Raji (cell line): ENCODE results near the gene FPGS.
A peak's percentile ranks its signal among the peaks of the same experiment; 100 is the strongest.

Source experiments
- POLR2A ChIP-seq: IDR thresholded peaks from 2 replicates; pipeline ENCODE4 v1.6.1; 2011; ENCODE audit warnings: low read depth, low read length, control low read depth; ENCODE audit not compliant: insufficient read depth

The FPGS gene

GRCh38 chr9:127779136-127779981 is 23.3 kb upstream of the FPGS start:
- TF ChIP-seq POLR2A = peak; percentile 73

DNA sequence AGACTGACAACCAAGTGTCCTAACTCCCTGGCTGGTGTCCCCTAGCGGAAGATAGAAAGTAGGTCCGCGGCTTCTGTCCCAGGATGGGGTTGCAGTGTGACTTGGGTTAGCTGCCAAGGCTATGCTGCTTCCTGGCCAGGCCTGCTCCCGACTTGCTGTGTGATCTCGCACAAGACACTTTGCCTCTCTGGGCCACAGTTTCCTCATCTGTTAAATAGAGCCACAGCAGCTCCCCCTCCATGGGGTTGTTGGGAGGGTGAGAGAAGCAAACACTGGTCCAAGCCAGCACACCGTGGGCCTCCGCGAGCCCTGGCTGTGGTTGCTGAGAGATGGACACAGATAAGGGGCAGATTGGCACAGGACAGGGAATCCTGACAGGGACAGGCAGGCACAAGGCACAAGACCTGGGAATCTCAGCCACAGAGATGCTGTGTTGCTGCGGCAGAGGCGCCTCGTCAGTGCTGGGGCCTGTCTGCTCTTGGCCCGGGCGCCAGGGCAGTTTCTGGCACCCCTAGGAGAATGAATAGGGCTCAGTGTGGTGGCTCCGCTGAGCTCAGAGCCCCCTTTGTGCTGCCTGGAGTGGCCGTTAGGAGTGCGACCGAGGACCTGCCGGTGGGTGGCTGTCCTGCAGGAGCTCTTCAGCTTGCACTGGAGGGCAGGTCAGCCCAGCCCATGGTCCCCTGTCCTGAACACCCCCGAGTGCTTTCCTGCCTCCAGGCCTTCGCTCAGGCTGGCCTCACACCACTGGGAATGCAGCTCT is 22.4 kb upstream of the FPGS start:
- no peak for TF ChIP-seq POLR2A

DNA sequence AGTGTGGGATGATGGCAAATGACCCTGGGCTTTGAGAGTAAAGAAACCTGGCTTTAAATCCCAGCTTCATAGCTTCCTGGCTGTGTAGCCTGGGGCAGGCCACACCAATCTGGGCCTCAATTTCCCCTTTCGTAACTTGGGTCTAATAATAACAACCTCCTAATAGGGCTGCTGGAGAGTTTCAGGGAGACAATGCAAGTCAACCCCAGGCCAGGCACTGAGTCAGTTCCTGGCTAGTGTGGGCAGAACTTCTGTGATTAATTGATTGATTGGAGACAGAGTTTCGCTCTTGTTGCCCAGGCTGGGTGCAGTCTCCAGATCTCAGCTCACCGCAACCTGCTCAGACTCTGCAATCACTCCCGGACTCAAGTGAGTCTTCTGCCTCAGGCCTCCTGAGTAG is 20.9 kb upstream of the FPGS start:
- no peak for TF ChIP-seq POLR2A

GRCh38 chr9:127783111-127784008 is 19.3 kb upstream of the FPGS start:
- TF ChIP-seq POLR2A = peak; percentile 30; the same call in 1 of the 2 replicates

DNA sequence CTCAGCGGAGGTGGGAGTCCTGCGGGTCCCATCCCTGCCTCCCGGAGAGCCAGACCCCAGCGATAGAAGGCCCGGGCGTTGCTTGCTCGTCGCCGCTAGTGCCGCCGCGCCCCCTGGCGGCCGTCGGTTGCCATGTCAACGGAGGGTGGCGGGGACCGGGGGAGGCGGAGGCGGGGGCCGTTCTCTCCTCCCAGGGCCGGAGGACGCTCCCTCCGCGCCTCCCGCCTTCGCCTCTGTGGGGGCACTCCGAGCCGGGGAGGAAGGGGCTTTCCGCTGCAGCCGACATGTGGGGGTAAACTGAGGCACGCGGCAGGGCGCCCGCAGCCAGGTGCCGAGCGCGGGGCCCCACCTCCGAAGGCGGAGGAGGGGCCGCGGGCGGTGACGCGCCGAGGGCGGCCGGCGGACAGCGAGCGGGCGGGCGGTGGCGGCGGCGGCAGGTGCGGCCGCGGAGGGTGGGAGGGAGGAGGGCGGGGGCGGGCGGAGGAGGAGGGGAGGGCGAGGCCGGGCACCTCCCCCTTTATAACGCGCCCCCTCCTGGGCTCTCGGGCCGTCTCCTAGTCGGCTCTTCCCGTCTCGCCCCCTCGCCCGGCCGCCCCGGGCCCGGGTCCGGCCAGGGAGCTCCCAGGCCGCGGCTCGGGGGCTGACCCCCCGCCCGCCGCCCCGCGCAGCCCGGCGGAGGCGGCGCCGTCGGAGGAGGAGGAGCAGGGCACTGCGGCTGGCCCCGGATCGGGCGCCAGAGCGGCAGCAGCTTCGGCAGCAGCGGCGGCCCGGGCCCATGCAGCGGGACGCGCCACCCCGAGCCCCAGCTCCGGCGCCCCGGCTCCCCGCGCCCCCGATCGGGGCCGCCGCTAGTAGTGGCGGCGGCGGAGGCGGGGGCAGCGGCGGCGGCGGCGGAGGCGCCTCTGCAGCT is 17.4 kb upstream of the FPGS start:
- TF ChIP-seq POLR2A = peak; percentile 17

DNA sequence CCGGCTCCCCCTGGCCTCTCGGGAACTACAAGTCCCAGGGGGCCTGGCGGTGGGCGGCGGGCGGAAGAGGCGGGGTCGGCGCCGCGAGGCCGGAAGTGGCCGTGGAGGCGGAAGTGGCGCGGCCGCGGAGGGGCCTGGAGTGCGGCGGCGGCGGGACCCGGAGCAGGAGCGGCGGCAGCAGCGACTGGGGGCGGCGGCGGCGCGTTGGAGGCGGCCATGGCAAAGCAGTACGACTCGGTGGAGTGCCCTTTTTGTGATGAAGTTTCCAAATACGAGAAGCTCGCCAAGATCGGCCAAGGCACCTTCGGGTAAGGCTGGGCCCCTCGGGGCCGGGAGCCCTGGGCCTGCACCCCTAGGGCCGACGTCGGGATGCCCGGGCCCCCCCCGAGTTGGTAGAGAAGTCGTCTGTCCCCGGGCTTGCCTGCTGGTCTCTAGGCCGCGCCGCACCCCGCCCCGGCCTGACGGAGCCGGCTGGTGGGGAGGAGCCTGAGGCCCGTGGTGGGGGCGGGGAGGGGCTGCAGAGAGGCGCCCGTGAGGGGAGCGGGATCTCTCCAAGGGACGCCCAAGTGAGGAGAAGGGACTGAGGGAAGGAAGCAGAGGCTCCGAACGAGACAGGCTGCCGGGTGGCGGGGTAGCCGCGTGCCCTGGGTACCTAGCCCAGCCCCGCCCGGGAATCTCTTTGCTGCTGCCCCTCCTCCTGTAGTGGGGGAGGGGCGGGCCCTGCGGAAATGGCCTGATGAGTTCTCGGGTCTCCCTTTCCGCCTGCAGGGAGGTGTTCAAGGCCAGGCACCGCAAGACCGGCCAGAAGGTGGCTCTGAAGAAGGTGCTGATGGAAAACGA is 16.5 kb upstream of the FPGS start, which contains the start of gene CDK9:
Gene CDK9, plus strand, starts transcription at position 102 of the 840 bp plus-strand sequence. Its CDS starts 115 bp downstream, at position 217.
- TF ChIP-seq POLR2A = peak; percentile 34; the same call in 1 of the 2 replicates

DNA sequence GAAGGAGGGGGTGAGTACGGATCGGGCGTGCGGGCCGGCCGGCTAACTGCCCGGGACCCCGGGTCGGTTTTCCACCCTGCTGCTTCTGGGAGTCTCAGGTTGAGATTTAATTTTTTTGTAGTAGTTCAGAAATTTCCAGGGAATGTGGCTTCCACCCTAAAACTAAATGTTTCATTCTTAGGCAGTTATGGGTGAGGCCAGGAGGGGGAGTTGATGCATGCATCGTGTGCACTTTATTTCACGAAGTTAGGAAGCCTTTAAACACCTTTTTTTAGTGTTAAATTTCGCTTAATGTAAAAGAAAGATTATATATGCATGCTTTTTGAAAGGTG is 15.9 kb upstream of the FPGS start:
- TF ChIP-seq POLR2A = no peak

DNA sequence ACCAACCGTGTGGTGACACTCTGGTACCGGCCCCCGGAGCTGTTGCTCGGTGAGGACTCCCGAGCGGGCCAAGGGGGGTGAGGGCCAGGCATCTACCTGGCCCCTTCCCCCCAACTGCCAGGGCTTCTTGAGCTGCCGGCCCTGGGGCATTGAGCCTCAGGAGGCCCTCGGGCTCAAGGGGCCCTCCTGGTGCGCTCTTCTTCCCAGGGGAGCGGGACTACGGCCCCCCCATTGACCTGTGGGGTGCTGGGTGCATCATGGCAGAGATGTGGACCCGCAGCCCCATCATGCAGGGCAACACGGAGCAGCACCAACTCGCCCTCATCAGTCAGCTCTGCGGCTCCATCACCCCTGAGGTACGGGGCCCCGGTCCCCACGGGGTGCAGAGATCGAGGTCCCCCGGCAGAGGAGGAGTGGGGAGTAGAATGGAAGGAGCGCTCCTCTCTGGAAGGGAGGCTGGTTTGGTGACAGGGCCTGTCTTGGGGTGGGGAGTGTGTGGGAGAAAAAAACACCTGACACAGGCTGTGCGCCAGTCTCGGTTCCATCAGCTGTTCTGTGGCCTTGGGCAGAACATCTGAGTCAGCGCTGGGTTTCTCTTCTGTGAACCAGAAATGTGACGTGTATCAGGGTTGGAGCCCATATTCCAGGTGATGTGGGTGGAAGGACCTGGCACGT is 14.2 kb upstream of the FPGS start:
- no peak for TF ChIP-seq POLR2A

DNA sequence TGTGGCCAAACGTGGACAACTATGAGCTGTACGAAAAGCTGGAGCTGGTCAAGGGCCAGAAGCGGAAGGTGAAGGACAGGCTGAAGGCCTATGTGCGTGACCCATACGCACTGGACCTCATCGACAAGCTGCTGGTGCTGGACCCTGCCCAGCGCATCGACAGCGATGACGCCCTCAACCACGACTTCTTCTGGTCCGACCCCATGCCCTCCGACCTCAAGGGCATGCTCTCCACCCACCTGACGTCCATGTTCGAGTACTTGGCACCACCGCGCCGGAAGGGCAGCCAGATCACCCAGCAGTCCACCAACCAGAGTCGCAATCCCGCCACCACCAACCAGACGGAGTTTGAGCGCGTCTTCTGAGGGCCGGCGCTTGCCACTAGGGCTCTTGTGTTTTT is 13.5 kb upstream of the FPGS start:
- TF ChIP-seq POLR2A = no peak

DNA sequence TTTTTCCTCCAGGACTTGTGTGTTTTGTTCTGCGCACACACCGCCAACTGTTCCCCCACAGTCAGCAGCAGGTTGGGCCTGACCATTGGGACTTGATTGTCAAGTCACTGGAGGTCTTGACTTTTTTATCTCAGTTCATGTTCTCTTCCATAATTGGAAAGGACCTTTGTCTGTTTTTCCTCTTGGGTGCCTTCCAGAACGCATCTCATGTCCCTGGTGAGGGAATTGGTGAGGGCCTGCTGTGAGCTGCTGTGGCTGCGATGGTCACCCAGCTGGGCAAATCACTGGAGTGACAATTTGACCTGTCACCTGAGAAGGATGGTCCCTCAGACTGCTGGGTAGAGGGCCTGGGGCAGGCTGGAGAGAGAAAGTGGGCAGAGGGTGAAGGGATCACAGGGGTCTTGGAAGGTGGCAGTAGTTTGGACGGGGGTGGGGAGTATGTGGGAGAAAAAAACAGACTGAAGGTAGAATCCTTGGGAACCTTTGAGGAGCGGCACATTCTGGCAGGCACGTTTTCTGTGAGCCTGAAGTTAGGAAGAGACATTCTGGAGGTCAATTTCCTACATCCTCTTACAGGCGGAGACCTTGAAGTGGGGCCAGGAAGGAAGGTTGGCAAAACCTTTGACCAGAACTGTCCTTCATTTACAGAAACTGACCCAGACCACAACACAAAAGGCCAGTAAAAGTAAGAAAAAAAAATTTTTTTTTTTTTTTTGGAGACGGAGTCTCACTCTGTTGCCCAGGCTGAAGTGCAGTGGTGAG is 12.4 kb upstream of the FPGS start:
- TF ChIP-seq POLR2A = no peak

GRCh38 chr9:127791085-127791484 is 11.6 kb upstream of the FPGS start:
- no peak for TF ChIP-seq POLR2A

DNA sequence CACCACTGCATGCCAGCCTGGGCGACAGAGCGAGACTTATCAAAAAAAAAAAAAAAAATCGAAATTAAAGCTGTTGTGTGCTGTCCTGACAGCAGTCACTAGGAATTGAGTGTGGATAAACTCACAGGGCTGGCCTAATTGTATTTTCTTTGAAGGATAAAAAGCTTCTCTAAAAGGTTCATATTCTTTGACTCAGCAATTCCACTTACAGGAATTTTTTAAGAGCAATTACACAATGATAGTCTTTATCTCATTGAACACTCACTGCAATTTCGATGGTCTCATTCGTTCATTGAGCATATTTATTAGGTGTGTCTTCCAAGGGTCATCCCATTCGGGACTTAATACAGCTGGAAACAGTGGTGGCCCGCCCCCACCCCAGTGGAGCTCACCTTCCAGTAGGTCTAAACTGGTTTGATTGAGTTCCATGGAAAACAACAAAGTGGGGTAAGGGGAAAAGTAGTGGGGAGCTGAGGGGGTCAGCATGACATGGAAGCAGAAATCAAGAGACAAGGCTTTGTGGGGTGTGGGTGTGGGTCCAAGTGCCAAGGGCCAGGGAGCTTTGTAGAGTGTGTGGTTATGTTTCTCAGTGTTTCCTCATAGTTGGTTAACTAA is 10.2 kb upstream of the FPGS start:
- TF ChIP-seq POLR2A = no peak
